Mesenchymal stem cell (in vitro differentiated cells and primary cell): Measurements from ENCODE around the gene ASPHD2.

Experiments
- DNase-seq: peaks from one replicate; pipeline ENCODE4 v3.0.0-alpha.2; 2013
- H2AFZ ChIP-seq: one replicate; pipeline ENCODE4 v1.6.1; 2013; ENCODE audit warnings: low read depth, mild to moderate bottlenecking, control low read depth, inconsistent platforms, low read length, moderate library complexity
- H2AK5ac ChIP-seq: 2 replicates; pipeline ENCODE4 v1.6.1; 2013; ENCODE audit warnings: low read length, moderate library complexity, mild to moderate bottlenecking, inconsistent platforms; ENCODE audit not compliant: severe bottlenecking
- H2BK120ac ChIP-seq: one replicate; pipeline ENCODE4 v1.6.1; 2013; ENCODE audit warnings: low read depth, mild to moderate bottlenecking, inconsistent platforms, low read length, moderate library complexity
- H2BK12ac ChIP-seq, 2 experiments: one replicate each; pipeline ENCODE4 v1.6.1; 2013; ENCODE audit warnings: inconsistent platforms in 2 of 2, low read length in 2 of 2, mild to moderate bottlenecking in 2 of 2, moderate library complexity in 2 of 2, control low read depth in 1 of 2
- H2BK15ac ChIP-seq: one replicate; pipeline ENCODE4 v1.6.1; 2013; ENCODE audit warnings: mild to moderate bottlenecking, low read depth, inconsistent platforms; ENCODE audit not compliant: poor library complexity, severe bottlenecking
- H2BK5ac ChIP-seq: 2 replicates; pipeline ENCODE4 v1.6.1; 2013; ENCODE audit warnings: low read depth, mild to moderate bottlenecking, low read length, control low read depth, inconsistent platforms; ENCODE audit not compliant: poor library complexity, severe bottlenecking
- H3K14ac ChIP-seq, 2 experiments: one replicate each; pipeline ENCODE4 v1.6.1; 2013; ENCODE audit warnings: inconsistent platforms in 2 of 2, low read length in 2 of 2, control low read depth in 1 of 2, mild to moderate bottlenecking in 1 of 2, moderate library complexity in 1 of 2
- H3K18ac ChIP-seq, 2 experiments: one replicate each; pipeline ENCODE4 v1.6.1; 2013; ENCODE audit warnings: inconsistent platforms in 2 of 2, low read length in 2 of 2, control low read depth in 1 of 2, low read depth in 1 of 2, mild to moderate bottlenecking in 1 of 2
- H3K23ac ChIP-seq, 2 experiments: one replicate each; pipeline ENCODE4 v1.6.1; 2013; ENCODE audit warnings: inconsistent platforms in 2 of 2, low read length in 2 of 2, mild to moderate bottlenecking in 2 of 2, moderate library complexity in 2 of 2, control low read depth in 1 of 2
- H3K27ac ChIP-seq: 2 replicates; pipeline ENCODE4 v1.5.1; 2013; ENCODE audit warnings: mild to moderate bottlenecking, moderate library complexity, low read length, control low read depth, inconsistent platforms; ENCODE audit not compliant: poor library complexity, severe bottlenecking
- H3K27me3 ChIP-seq, 2 experiments: 2 replicates each; pipeline versions ENCODE4 v1.6.1 to v1.7.0; 2013; ENCODE audit warnings: low read length in 2 of 2, mild to moderate bottlenecking in 2 of 2, moderate library complexity in 2 of 2, control low read depth in 1 of 2, inconsistent platforms in 1 of 2; ENCODE audit not compliant: control insufficient read depth in 1 of 2, insufficient read depth in 1 of 2
- H3K36me3 ChIP-seq, 2 experiments: 2 replicates each; pipeline versions ENCODE4 v1.6.1 to v1.7.0; 2013; ENCODE audit warnings: low read length in 2 of 2, control low read depth in 1 of 2, inconsistent platforms in 1 of 2, low read depth in 1 of 2, mild to moderate bottlenecking in 1 of 2; ENCODE audit not compliant: insufficient read depth in 2 of 2, control insufficient read depth in 1 of 2
- H3K4ac ChIP-seq, 2 experiments: one replicate each; pipeline ENCODE4 v1.6.1; 2013; ENCODE audit warnings: inconsistent platforms in 2 of 2, low read length in 2 of 2, mild to moderate bottlenecking in 2 of 2, moderate library complexity in 2 of 2, control low read depth in 1 of 2, low read depth in 1 of 2
- H3K4me1 ChIP-seq: 2 replicates; pipeline ENCODE4 v1.6.1; 2013; ENCODE audit warnings: low read depth, low read length, control low read depth; ENCODE audit not compliant: control insufficient read depth, insufficient read depth
- H3K4me2 ChIP-seq: 2 replicates; pipeline ENCODE4 v1.6.1; 2013; ENCODE audit warnings: low read length, mild to moderate bottlenecking, inconsistent platforms; ENCODE audit not compliant: poor library complexity, severe bottlenecking
- H3K4me3 ChIP-seq, 2 experiments: 2 replicates each; pipeline versions ENCODE4 v1.5.1 to v1.7.0; 2013; ENCODE audit warnings: low read length in 2 of 2, mild to moderate bottlenecking in 2 of 2, control low read depth in 1 of 2, low read depth in 1 of 2; ENCODE audit not compliant: insufficient read depth in 1 of 2
- H3K79me1 ChIP-seq: replicated peaks from 2 replicates; pipeline ENCODE4 v1.6.1; 2013; ENCODE audit warnings: mild to moderate bottlenecking, control low read depth, low read length, inconsistent platforms; ENCODE audit not compliant: poor library complexity, severe bottlenecking
- H3K9ac ChIP-seq: 2 replicates; pipeline ENCODE4 v1.7.0; 2013; ENCODE audit warnings: mild to moderate bottlenecking, low read length, moderate library complexity
- H3K9me3 ChIP-seq: 2 replicates; pipeline ENCODE4 v1.7.0; 2013; ENCODE audit warnings: mild to moderate bottlenecking, low read length; ENCODE audit not compliant: control insufficient read depth
- H4K8ac ChIP-seq: one replicate; pipeline ENCODE4 v1.6.1; 2013; ENCODE audit warnings: inconsistent platforms, mild to moderate bottlenecking, low read length, moderate library complexity
- H4K91ac ChIP-seq: one replicate; pipeline ENCODE4 v1.6.1; 2013; ENCODE audit warnings: mild to moderate bottlenecking, low read length, inconsistent platforms
- WGBS: methylation state at CpG from one replicate; pipeline ENCODE4 v1.1.7; 2013; ENCODE audit warnings: mixed read lengths; 5-methylcytosine and 5-hydroxymethylcytosine counted together

The ASPHD2 gene

GRCh38 chr22:26480611-26480932 lies 51.5 kb downstream of the ASPHD2 start:
- no peaks in the 10 kb centered on the region for H3K27me3 ChIP-seq
- peaks cover 20% of the 10 kb centered on the region for H3K79me1 ChIP-seq
- no peak overlapping the region for H3K27ac ChIP-seq
- no peak overlapping the region for H3K14ac ChIP-seq
- H3K4ac ChIP-seq, result no peak overlapping the region
- H3K4me3 ChIP-seq, result no peak overlapping the region
- no peak overlapping the region for H3K23ac ChIP-seq
- no peak overlapping the region for H3K4me2 ChIP-seq
- peaks cover 3 to 51% of the 10 kb centered on the region in 2 experiments for H3K36me3 ChIP-seq
- no peak overlapping the region for H2BK15ac ChIP-seq
- H4K91ac ChIP-seq, result no peak overlapping the region
- H2BK120ac ChIP-seq, result no peak overlapping the region
- H3K4me1 ChIP-seq, result peaks cover 14% of the 10 kb centered on the region
- H4K8ac ChIP-seq, result no peak overlapping the region
- H2AK5ac ChIP-seq, result no peak overlapping the region
- H2AFZ ChIP-seq, result no peak overlapping the region
- no peak overlapping the region for H2BK12ac ChIP-seq
- DNase-seq, result no peak
- no CpG with 5 or more reads among the region's 2 CpGs for WGBS
- H3K9ac ChIP-seq, result no peak overlapping the region
- H2BK5ac ChIP-seq, result no peak overlapping the region
- no peak overlapping the region for H3K18ac ChIP-seq
- no peaks in the 10 kb centered on the region for H3K9me3 ChIP-seq

GRCh38 chr22:26481112-26481693 lies 52.1 kb downstream of the ASPHD2 start:
- DNase-seq, result no peak
- H2AFZ ChIP-seq, result no peak overlapping the region
- no peak overlapping the region for H2BK5ac ChIP-seq
- no peak overlapping the region for H2BK15ac ChIP-seq
- peaks cover 21% of the 10 kb centered on the region for H3K79me1 ChIP-seq
- H3K4ac ChIP-seq, result no peak overlapping the region
- H3K18ac ChIP-seq, result no peak overlapping the region
- H3K23ac ChIP-seq, result no peak overlapping the region
- H3K9ac ChIP-seq, result peak overlapping the region; percentile 3
- H3K27me3 ChIP-seq, result no peaks in the 10 kb centered on the region
- no peaks in the 10 kb centered on the region for H3K9me3 ChIP-seq
- H3K4me3 ChIP-seq, result no peak overlapping the region
- no peak overlapping the region for H2AK5ac ChIP-seq
- H3K14ac ChIP-seq, result no peak overlapping the region
- H3K4me1 ChIP-seq, result peaks cover 12% of the 10 kb centered on the region
- H3K36me3 ChIP-seq, result peaks cover 3 to 44% of the 10 kb centered on the region in 2 experiments
- no peak overlapping the region for H3K27ac ChIP-seq
- H2BK12ac ChIP-seq, result no peak overlapping the region
- H3K4me2 ChIP-seq, result no peak overlapping the region
- no peak overlapping the region for H4K8ac ChIP-seq
- H2BK120ac ChIP-seq, result no peak overlapping the region
- WGBS, result 78% methylated on average over 6 of the region's 6 CpGs
- no peak overlapping the region for H4K91ac ChIP-seq

- Histone ChIP-seq H4K91ac (no peak overlapping the region), H3K18ac (no peak overlapping the region), H3K79me1 (peaks cover 23% of the 10 kb centered on the region), H2AK5ac (no peak overlapping the region), H2BK120ac (no peak overlapping the region), H2BK15ac (no peak overlapping the region), H3K4me3 (no peak overlapping the region), H3K27ac (no peak overlapping the region), H3K4me1 (peaks cover 11% of the 10 kb centered on the region), H3K14ac (no peak overlapping the region), H2AFZ (no peak overlapping the region), H3K36me3 (peaks cover 3 to 39% of the 10 kb centered on the region in 2 experiments), H4K8ac (no peak overlapping the region), H3K23ac (no peak overlapping the region), H3K4ac (no peak overlapping the region), H3K9me3 (no peaks in the 10 kb centered on the region), H3K27me3 (no peaks in the 10 kb centered on the region), H3K9ac (peak overlapping the region; percentile 98), H3K4me2 (no peak overlapping the region), H2BK12ac (no peak overlapping the region), H2BK5ac (no peak overlapping the region)
- 97% methylated on average over 4 of the region's 4 CpGs for WGBS
- DNase-seq, result no peak
Observed at GRCh38 chr22:26481694-26482093, 52.6 kb downstream of the ASPHD2 start.

DNA sequence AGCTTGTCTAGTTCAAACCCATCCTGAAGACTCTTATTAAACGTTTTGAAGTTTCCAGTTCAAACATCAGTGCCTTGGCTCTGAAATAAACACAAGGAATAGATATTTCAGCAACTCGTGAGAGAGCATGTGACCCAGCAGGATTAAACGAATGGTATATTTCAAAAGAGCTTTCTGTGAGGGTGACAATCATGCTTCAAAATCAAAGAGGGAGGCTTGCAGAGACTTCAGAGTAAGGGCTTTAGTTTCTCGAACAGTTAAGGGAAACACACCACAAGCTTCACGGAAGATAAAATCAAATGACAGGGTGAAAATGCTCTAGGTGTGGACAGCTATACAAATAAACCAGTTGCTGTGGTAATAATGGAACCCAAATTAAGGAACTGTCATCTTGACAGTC lies 53.1 kb downstream of the ASPHD2 start:
- no peak overlapping the region for H4K8ac ChIP-seq
- peak overlapping the region in 1 of 2 experiments; percentile 87 for H3K4me3 ChIP-seq
- H2BK12ac ChIP-seq, result no peak overlapping the region
- peaks cover 11% of the 10 kb centered on the region for H3K4me1 ChIP-seq
- no peak overlapping the region for H3K18ac ChIP-seq
- H3K79me1 ChIP-seq, result peaks cover 23% of the 10 kb centered on the region
- no peaks in the 10 kb centered on the region for H3K27me3 ChIP-seq
- H3K14ac ChIP-seq, result no peak overlapping the region
- H2AK5ac ChIP-seq, result no peak overlapping the region
- H2BK5ac ChIP-seq, result no peak overlapping the region
- peaks cover 3 to 35% of the 10 kb centered on the region in 2 experiments for H3K36me3 ChIP-seq
- H3K27ac ChIP-seq, result no peak overlapping the region
- no peak overlapping the region for H2AFZ ChIP-seq
- no peak overlapping the region for H3K4me2 ChIP-seq
- no peaks in the 10 kb centered on the region for H3K9me3 ChIP-seq
- DNase-seq, result no peak
- no peak overlapping the region for H3K23ac ChIP-seq
- H4K91ac ChIP-seq, result no peak overlapping the region
- H3K4ac ChIP-seq, result no peak overlapping the region
- no peak overlapping the region for H2BK120ac ChIP-seq
- no peak overlapping the region for H2BK15ac ChIP-seq
- 81% methylated on average over 5 of the region's 5 CpGs for WGBS
- H3K9ac ChIP-seq, result peak overlapping the region; percentile 98
